Vagina (tissue), 2 donors: Measurements from ENCODE around the gene RNF135. TPM values are rescaled to one million over a fixed set of nuclear protein-coding genes. Genes with fewer than 3 reads are reported as not detected.
"Not testable (repeated sequence)": the region's sequence is repeated elsewhere in the genome, so short reads cannot be mapped to it uniquely, and the experiment has no call there.

Experiments
- DNase-seq, 2 donors: peaks; one replicate each; pipeline ENCODE4 v3.0.0-alpha.2; 2017; ENCODE audit errors: extremely low spot score in 2 of 2
- H3K27ac ChIP-seq: fragments of 200-600 bp; sonication (generic); one replicate; pipeline ENCODE4 v1.5.1; 2019
- H3K27me3 ChIP-seq: fragments of 200-600 bp; sonication (generic); one replicate; pipeline ENCODE4 v1.5.1; 2019
- H3K36me3 ChIP-seq, 2 donors: fragments of 200-600 bp; sonication (generic); one replicate each; pipeline ENCODE4 v1.5.1; 2017 to 2019
- H3K4me1 ChIP-seq: fragments of 200-600 bp; sonication (generic); one replicate; pipeline ENCODE4 v1.5.1; 2019
- H3K4me3 ChIP-seq, 2 donors: fragments of 200-600 bp; sonication (generic); 1 replicate in 1 of 2; 2 replicates in 1 of 2; pipeline ENCODE4 v1.5.1; 2016 to 2019
- H3K9me3 ChIP-seq: fragments of 200-600 bp; sonication (generic); one replicate; pipeline ENCODE4 v1.5.1; 2019
- CTCF ChIP-seq, 3 experiments: fragments of 450-650 bp in 2 of 3; fragments of 200-600 bp in 1 of 3; sonication (generic) in 1 of 3; IDR thresholded peaks; one replicate each; pipeline ENCODE4 v1.5.1; 2017 to 2019; ENCODE audit warnings: antibody characterized with exemption in 3 of 3, mild to moderate bottlenecking in 2 of 3, moderate library complexity in 2 of 3
- POLR2A ChIP-seq, 2 donors: fragments of 450-650 bp; IDR thresholded peaks; one replicate each; pipeline ENCODE4 v1.6.1; 2017; ENCODE audit warnings: antibody characterized with exemption in 2 of 2, mild to moderate bottlenecking in 2 of 2, moderate library complexity in 2 of 2
- POLR2AphosphoS5 ChIP-seq, 2 donors: sonication (generic); formaldehyde crosslinking; IDR thresholded peaks; one replicate each; pipeline ENCODE4 v1.9.0; 2017; ENCODE audit warnings: antibody characterized with exemption in 2 of 2, mild to moderate bottlenecking in 2 of 2, low read depth in 1 of 2; ENCODE audit not compliant: insufficient read depth in 1 of 2
- intact Hi-C: fragments of 100-400 bp; cut with DNase I; formaldehyde crosslinking; loops from one replicate; pipeline ENCODE4 v1.15.1; 2023
- total RNA-seq: library from RNA; depleted of rRNA; stranded (reverse); fragments of >200 nt; gene quantifications from one replicate; pipeline ENCODE4 v1.2.3, GENCODE V29; 2016

RNF135 gene
- total RNA-seq, 1 donor from 2014 or later = 21.1 TPM

DNA sequence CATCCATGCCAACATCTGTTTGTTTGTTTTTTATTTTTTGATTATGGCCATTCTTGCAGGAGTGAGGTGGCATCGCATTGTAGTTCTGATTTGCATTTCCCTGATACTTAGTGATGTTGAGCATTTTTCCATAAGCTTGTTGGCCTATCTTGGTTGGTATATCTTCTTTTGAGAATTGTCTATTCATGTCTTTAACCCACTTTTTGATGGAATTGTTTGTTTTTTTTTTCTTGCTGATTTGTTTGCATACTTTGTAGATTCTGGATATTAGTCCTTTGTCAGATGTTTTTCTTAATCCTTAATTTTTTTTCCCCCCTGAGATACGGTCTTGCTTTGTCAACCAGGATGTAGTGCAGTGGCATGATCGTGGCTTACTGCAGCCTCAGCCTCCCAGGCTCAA is 43.0 kb downstream of the RNF135 start:
- DNase-seq = no peak
- Histone ChIP-seq H3K27ac (no peak overlapping the region), H3K27me3 (no peaks in the 10 kb centered on the region), H3K36me3 (no peaks in the 10 kb centered on the region), H3K4me1 (peaks cover 4% of the 10 kb centered on the region), H3K9me3 (no peaks in the 10 kb centered on the region), H3K4me3 (no peak overlapping the region)
- intact Hi-C loops = loop anchor here (10.0 kb wide), 1 partner anchor 201 kb away; no protein-coding TSS in a partner anchor
- TF ChIP-seq CTCF (IDR thresholded peaks at IDR 0.05) (no peak), POLR2AphosphoS5 (IDR thresholded peaks at IDR 0.05; ENCODE audit: insufficient read depth in 1 of 2, low read depth in 1 of 2) (no peak), POLR2A (IDR thresholded peaks at IDR 0.05) (no peak)

- Histone ChIP-seq H3K4me1 (no peaks in the 10 kb centered on the region), H3K27ac (no peak overlapping the region), H3K27me3 (no peaks in the 10 kb centered on the region), H3K36me3 (no peaks in the 10 kb centered on the region), H3K4me3 (no peak overlapping the region), H3K9me3 (no peaks in the 10 kb centered on the region)
- intact Hi-C loops = loop anchor here (10.0 kb wide), 1 partner anchor 199 kb away; no protein-coding TSS in a partner anchor
- no peak for DNase-seq
- TF ChIP-seq POLR2AphosphoS5 (IDR thresholded peaks at IDR 0.05; ENCODE audit: insufficient read depth in 1 of 2, low read depth in 1 of 2) (no peak), CTCF (IDR thresholded peaks at IDR 0.05) (no peak), POLR2A (IDR thresholded peaks at IDR 0.05) (no peak)
Measured at GRCh38 chr17:31015639-31016038, 44.8 kb downstream of the RNF135 start.

DNA sequence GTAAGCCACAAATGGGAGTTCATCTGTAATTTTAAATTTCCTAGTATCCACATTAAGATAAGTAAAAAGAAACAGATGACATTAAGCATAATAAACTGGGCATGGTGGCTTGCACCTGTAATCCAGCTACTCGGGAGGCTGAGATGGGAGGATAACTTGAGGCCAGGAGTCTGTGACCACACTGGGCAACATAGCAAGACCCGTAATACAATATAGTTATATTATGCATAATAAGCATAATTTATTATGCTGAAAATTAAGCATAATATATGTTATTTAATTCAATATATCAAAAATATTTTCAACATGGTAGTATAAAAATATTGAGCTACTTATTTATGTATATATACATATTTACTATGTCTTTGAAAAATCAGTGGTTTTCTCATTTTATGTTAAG is 48.2 kb downstream of the RNF135 start:
- no peak for DNase-seq
- Histone ChIP-seq H3K4me1 (no peaks in the 10 kb centered on the region), H3K36me3 (no peaks in the 10 kb centered on the region), H3K4me3 (no peak overlapping the region), H3K9me3 (no peaks in the 10 kb centered on the region), H3K27ac (no peak overlapping the region), H3K27me3 (no peaks in the 10 kb centered on the region)
- intact Hi-C loops = loop anchor here (10.0 kb wide), 1 partner anchor 196 kb away; no protein-coding TSS in a partner anchor
- no peak for TF ChIP-seq CTCF (IDR thresholded peaks at IDR 0.05)
- no peak for TF ChIP-seq POLR2A (IDR thresholded peaks at IDR 0.05)
- TF ChIP-seq POLR2AphosphoS5 (IDR thresholded peaks at IDR 0.05; ENCODE audit: insufficient read depth in 1 of 2, low read depth in 1 of 2) = no peak

- H3K4me1 ChIP-seq, H3K27me3 ChIP-seq, H3K4me3 ChIP-seq, H3K36me3 ChIP-seq, intact Hi-C loops, H3K27ac ChIP-seq, DNase-seq, H3K9me3 ChIP-seq: not testable (repeated sequence)
Measured at GRCh38 chr17:31023171-31023570, 52.3 kb downstream of the RNF135 start.

DNA sequence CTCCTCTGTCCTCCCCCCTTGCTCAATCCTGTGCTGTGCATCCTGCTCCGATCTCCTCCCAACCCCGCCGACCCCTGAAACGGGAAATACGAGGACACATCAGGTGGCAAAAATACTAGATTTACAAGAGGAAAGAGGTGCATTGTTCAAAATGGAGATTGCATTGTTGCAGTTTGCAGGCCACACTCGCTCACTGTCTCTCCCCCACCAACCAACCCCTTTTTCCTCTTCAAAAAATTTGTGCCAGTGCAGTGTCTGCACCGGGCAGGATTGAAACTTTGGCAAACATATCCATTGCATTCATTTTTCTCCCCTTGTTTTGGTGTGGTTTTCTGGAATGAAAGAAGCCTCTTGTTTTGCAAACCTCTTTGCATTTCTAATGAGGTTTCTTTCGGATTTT is 61.0 kb downstream of the RNF135 start:
- TF ChIP-seq POLR2AphosphoS5 (IDR thresholded peaks at IDR 0.05; ENCODE audit: insufficient read depth in 1 of 2, low read depth in 1 of 2) = no peak
- no peak for TF ChIP-seq CTCF (IDR thresholded peaks at IDR 0.05)
- TF ChIP-seq POLR2A (IDR thresholded peaks at IDR 0.05) = no peak
- H3K9me3 ChIP-seq = no peaks in the 10 kb centered on the region
- H3K27ac ChIP-seq = no peak overlapping the region
- H3K4me1 ChIP-seq = no peaks in the 10 kb centered on the region
- H3K27me3 ChIP-seq = no peaks in the 10 kb centered on the region
- intact Hi-C loops = no loop called here
- peaks cover 0 to 8% of the 10 kb centered on the region in 2 donors for H3K36me3 ChIP-seq
- no peak for DNase-seq
- H3K4me3 ChIP-seq = no peak overlapping the region

GRCh38 chr17:31035611-31036010 is 64.8 kb downstream of the RNF135 start:
- H3K4me3 ChIP-seq, H3K27ac ChIP-seq, H3K9me3 ChIP-seq, intact Hi-C loops, H3K36me3 ChIP-seq, H3K4me1 ChIP-seq, H3K27me3 ChIP-seq, DNase-seq: not testable (repeated sequence)

GRCh38 chr17:31040837-31041236 is 70.0 kb downstream of the RNF135 start:
- H3K4me1 ChIP-seq, H3K36me3 ChIP-seq, H3K27me3 ChIP-seq, H3K27ac ChIP-seq, intact Hi-C loops, H3K9me3 ChIP-seq, H3K4me3 ChIP-seq, DNase-seq: not testable (repeated sequence)

DNA sequence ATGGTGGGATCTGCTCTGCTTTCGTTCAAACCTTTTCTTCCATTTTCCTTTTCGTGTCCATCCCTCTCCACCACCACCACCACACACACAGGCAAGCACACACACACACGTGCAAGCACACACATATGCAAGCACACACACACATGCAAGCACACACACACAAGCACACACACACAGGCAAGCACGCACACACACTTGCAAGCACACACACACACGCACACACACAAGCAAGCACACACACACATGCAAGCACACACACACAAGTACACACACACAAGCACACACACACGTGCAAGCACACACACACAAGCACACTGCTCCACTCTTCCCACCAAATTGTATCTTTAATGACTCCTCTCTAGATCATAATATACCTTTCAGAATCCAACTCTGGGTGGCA is 71.5 kb downstream of the RNF135 start:
- intact Hi-C loops, H3K9me3 ChIP-seq, H3K4me3 ChIP-seq, H3K27ac ChIP-seq, DNase-seq, H3K36me3 ChIP-seq, H3K4me1 ChIP-seq, H3K27me3 ChIP-seq: not testable (repeated sequence)

DNA sequence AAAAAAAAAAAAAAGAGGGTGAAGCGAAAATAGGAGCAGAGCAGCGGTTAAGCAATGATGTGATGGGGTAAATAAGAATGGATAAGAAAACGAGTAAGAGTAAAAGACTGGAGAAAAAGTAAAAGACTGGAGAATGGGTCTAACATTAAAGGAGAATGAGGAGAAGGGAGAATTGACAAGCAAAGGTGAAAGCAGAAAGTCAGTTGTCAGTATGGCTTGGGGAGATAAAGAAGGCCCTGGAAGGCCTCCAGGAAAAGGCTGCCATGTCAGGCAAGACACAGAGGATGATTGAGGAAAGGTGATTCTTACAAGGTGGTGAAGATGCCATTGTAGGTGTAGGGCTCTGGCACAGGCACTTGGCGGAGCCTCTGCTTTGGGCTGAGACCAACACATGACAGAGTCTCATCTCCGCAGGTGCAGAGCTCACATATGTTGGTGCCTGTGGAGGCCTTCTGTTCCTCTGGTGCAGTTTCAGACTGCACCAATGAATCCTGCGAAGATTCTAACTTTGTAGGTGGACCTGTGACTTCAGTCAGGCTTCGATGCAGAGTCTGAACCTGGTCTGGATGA is 76.1 kb downstream of the RNF135 start:
- H3K9me3 ChIP-seq, H3K4me1 ChIP-seq, H3K36me3 ChIP-seq, H3K27ac ChIP-seq, H3K27me3 ChIP-seq, DNase-seq, H3K4me3 ChIP-seq, intact Hi-C loops: not testable (repeated sequence)
